Measurements from ENCODE around the gene HCST. TPM values are rescaled to one million over a fixed set of nuclear protein-coding genes. Genes with fewer than 3 reads are reported as not detected.

The HCST gene
- total RNA-seq, 1 donor from 2014 or later = not detected

- peak; percentile 96 for DNase-seq (ENCODE audit: low read depth)
- Histone ChIP-seq H3K36me3 (ENCODE audit: control insufficient read depth, insufficient read depth, low read length) (no peaks in the 10 kb centered on the region), H3K4me3 (ENCODE audit: low read depth, low read length) (peak overlapping the region; percentile 32), H3K27me3 (ENCODE audit: control insufficient read depth, insufficient read depth, low read length) (peaks cover 2% of the 10 kb centered on the region)
- peak; percentile 86 for TF ChIP-seq CTCF (IDR thresholded peaks at IDR 0.05; ENCODE audit: insufficient read depth, low read length, poor library complexity, severe bottlenecking)
Observed at GRCh38 chr19:35931161-35931873, 29.0 kb downstream of the HCST start.

GRCh38 chr19:35931874-35932202, 29.5 kb downstream of the HCST start:
- H3K27me3 ChIP-seq (ENCODE audit: control insufficient read depth, insufficient read depth, low read length) = no peaks in the 10 kb centered on the region
- no peaks in the 10 kb centered on the region for H3K36me3 ChIP-seq (ENCODE audit: control insufficient read depth, insufficient read depth, low read length)
- no peak for DNase-seq (ENCODE audit: low read depth)
- H3K4me3 ChIP-seq (ENCODE audit: low read depth, low read length) = no peak overlapping the region
- no peak for TF ChIP-seq CTCF (IDR thresholded peaks at IDR 0.05; ENCODE audit: insufficient read depth, low read length, poor library complexity, severe bottlenecking)

DNA sequence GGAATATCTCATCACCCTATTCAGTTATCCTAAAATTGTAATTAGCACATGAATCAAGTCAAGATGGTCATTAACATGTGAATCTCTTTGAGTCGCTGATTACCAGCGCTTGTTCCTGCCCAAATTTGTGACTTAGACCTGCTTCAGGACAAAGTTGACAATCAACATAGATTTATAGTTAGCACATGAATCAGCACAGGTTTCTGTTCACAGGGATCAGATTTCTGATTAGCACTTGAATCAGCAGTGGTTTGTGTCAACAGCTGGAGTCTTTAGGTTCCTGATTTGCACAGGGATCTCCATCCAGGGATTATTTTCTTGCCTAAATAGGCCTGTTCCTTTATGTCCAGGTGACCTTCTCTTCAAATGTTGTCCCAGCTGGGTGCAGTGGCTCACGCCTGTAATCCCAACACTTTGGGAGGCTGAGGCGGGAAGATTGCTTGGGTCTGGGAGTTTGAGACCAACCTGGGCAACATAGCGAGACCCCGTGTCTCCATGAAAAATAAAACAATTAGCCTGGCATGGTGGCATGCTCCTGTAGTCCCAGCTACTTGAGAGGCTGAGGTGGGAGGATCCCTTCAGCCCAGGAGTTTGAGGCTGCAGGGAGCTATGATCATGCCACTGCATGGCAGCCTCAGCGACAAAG, 30.1 kb downstream of the HCST start:
- no peak for TF ChIP-seq CTCF (IDR thresholded peaks at IDR 0.05; ENCODE audit: insufficient read depth, low read length, poor library complexity, severe bottlenecking)
- no peaks in the 10 kb centered on the region for H3K36me3 ChIP-seq (ENCODE audit: control insufficient read depth, insufficient read depth, low read length)
- no peaks in the 10 kb centered on the region for H3K27me3 ChIP-seq (ENCODE audit: control insufficient read depth, insufficient read depth, low read length)
- no peak for DNase-seq (ENCODE audit: low read depth)
- no peak overlapping the region for H3K4me3 ChIP-seq (ENCODE audit: low read depth, low read length)

DNA sequence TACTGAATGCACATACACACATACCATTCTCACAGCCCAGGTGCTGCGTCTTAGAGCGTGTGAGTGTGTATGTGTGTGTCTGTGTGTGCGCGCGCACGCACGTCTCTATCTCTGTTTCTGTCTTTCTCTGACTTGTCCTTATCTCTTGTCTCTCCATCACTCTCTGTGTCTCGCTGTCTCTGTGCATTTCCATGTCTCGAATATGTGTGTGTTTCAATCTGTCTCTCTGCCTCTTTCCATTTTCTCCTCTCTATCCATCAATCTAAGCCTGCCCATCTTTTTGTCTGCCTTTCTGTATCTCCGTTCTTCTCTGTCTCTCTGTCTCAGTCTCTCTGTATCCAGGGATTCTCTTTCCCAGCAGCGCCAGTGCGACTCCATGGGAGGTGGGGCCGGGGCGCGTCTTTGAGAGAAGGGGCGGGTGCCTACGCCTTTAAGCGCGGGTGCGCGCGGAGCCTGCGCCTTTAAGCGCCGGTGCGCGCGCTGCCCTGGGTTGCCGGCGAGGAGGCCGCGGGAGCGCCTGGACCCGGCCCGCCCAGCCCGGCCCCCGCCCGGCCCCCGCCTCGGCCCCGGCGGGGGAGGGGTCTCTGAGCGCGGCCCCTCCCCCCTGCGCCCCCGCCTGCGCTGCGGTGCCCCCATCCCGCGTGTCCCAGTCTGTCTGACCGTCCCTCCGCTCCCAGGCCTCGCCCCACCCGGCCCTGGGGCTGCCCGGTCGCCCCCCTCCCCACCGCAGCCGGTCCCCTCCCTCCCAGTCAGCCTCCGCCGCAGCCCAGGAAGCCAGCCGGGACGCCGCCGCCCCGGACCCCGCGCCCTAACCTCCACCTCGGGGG, 33.8 kb downstream of the HCST start, which contains the start of gene LRFN3:
TSS of gene LRFN3 (plus strand) at position 464 of the 827 bp plus-strand sequence. CDS start 3,052 bp downstream, outside the sequence.
- H3K4me3 ChIP-seq (ENCODE audit: low read depth, low read length) = peak within 1 kb of the TSS; percentile 53
- no peaks in the 10 kb centered on the region for H3K36me3 ChIP-seq (ENCODE audit: control insufficient read depth, insufficient read depth, low read length)
- no peaks in the 10 kb centered on the region for H3K27me3 ChIP-seq (ENCODE audit: control insufficient read depth, insufficient read depth, low read length)
- no peak for TF ChIP-seq CTCF (IDR thresholded peaks at IDR 0.05; ENCODE audit: insufficient read depth, low read length, poor library complexity, severe bottlenecking)
- no peak for DNase-seq (ENCODE audit: low read depth)

DNA sequence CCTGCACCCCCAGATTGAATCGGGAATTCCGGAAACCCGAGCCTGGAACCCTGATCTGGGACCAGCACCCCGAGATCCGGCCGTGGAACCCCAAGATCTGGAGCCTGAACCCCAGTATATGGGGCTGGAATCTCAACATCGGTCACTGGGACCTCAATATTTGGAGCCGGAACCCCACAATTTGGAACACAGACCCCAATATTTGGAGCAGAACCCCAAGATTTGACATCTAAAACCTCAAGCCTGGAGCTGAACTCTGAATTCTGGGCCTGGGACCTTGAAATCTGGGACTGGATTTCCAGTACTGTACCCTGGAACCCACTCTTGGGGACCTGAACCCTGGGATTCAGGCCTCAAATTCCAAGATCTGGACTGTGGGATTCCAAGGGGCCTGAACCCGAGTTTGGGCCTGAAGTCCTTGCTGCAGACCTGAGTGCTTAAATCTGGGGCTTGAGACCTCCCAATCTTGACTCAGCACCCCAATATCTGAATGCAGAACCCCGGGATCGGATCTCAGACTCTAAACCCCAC, 34.5 kb downstream of the HCST start:
- Histone ChIP-seq H3K27me3 (ENCODE audit: control insufficient read depth, insufficient read depth, low read length) (no peaks in the 10 kb centered on the region), H3K36me3 (ENCODE audit: control insufficient read depth, insufficient read depth, low read length) (no peaks in the 10 kb centered on the region), H3K4me3 (ENCODE audit: low read depth, low read length) (peak overlapping the region; percentile 53)
- DNase-seq (ENCODE audit: low read depth) = no peak
- TF ChIP-seq CTCF (IDR thresholded peaks at IDR 0.05; ENCODE audit: insufficient read depth, low read length, poor library complexity, severe bottlenecking) = no peak
